Measurements from ENCODE around the gene SLC13A1.
"Not testable (repeated sequence)": the region's sequence is repeated elsewhere in the genome, so short reads cannot be mapped to it uniquely, and the experiment has no call there.

The SLC13A1 gene, protein sequence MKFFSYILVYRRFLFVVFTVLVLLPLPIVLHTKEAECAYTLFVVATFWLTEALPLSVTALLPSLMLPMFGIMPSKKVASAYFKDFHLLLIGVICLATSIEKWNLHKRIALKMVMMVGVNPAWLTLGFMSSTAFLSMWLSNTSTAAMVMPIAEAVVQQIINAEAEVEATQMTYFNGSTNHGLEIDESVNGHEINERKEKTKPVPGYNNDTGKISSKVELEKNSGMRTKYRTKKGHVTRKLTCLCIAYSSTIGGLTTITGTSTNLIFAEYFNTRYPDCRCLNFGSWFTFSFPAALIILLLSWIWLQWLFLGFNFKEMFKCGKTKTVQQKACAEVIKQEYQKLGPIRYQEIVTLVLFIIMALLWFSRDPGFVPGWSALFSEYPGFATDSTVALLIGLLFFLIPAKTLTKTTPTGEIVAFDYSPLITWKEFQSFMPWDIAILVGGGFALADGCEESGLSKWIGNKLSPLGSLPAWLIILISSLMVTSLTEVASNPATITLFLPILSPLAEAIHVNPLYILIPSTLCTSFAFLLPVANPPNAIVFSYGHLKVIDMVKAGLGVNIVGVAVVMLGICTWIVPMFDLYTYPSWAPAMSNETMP

DNA sequence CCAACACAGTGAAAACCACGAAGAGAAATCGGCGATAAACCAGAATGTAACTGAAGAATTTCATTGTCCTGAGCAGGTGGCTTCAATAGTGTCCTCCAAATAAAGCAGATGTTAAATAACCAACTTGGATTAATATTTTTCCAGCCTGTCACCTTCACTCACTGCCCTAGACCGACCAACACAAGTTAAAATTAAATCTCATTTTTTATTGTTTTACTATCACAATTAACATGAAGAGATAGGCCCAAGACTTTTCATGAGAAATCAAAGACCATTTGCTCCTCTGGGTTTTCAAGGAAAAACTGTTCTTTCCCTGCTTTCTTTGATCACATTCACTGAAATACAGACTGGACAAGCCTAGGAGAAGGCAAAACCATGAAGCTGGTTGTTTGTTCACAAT lies at the start of gene SLC13A1:
Gene SLC13A1 (minus strand): TSS at position 87 of the 400 bp plus-strand sequence. CDS start 23 bp downstream, at position 64.
- DNase-seq, result no peak

DNA sequence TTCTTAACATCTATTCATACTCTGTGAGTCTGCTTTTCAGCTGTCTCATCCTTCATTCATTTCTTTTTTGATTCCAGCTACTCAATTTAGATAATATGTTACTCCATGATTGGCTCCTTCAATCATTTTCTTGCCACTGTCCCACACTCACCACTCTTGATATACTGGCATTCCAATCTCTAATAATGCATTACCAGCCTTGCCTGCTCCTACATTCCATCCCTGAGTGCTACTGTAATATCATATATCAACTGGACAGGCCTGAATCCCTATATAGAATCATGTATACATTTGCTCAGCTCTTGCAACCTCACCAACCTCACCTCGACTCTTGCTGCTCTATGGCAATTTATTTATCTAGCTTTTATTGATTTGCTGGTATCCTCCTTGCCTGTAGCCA lies 45.0 kb upstream of the SLC13A1 start:
- no peak for DNase-seq

DNA sequence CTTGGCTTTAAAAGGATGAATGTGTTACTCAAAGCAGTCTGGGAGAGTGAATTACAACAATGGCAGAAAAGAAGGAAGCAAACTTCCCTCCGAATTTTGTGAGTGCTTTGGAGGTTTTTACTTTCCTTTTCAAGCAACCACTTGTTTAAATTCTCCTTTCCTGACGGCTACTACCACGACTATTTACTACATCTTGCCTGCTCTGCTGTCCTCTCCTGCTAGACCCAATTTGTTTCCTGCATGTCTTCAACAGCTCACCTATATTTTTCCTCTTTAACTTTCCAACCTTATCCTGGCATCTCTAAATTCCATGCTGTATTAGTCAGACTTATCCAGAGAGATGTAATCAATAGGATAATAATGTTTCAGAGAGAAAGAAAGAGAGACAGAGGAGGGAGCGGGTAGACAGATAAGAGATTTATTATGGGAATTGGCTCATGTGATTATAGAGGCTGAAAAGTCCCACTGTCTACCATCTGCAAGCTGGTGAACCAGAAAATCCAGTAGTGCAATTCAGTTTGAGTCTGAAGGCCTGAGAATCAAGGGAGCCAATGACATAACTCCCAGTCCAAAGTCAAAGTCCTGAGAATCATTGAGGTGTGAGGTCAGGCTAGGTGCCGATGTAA lies 42.8 kb upstream of the SLC13A1 start:
- DNase-seq, result no peak

DNA sequence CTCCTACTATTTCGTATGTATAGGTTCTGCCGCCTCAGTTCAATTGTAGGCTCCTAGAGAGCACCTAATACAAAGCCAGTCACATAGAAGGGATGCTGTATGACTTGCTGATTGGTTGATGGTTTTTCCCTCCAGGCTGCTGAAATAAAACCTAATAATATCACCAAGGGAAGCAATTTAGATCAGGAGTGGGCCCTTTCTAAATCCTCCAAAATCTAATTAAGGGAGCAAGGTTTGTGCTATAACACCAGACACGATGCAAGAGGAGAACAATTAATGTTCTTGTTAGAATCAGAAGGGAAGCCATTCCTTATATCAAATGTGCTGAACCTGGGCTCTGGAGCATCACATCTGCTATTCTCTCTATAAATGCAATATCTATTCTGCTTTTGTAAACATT lies 42.0 kb upstream of the SLC13A1 start:
- no peak for DNase-seq

DNA sequence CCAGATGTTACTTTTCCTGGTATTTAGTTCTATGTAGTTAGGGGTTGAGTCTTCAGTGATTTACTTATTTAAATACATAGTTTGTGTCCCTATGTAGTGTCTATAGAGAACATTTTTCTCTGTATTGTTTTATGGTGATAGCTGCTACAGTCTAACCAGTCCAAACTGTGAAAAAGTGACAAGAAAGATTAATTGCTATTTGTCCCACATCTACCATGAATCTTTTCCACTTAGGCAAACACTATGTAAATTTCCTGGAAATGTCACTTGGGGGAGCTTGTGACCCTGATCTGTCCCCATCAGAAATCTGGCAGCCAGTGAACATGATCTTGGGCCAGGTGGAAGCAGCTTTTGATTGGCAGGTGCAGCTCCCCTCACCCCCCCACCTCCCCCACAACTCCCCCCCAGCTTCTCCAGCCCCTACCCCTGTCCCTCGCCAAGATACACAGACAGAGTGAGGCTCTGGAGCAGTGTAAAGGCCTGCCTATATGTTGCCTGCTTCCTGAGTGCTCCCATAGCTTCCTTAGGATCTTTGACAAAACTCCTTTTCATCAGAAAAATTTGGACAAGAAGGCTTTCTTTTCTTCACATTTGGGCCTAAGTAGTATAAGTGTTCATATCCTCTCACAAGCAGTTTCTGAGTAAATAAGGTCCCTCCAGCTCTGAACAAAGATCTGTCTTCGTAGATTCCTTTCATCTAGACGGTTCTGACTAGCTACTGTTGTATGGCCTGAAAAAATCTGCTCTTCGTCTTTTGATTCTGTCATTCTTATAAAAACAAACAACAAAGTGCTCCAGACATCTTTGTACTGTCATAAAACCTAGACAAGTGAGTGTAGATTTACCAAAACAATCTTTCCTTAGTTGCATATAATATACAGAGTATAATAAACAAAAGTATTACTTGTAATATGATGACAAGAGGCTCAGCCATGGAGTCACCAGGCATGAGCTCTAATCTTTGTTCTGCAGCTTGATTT lies 31.5 kb upstream of the SLC13A1 start:
- no peak for DNase-seq

DNA sequence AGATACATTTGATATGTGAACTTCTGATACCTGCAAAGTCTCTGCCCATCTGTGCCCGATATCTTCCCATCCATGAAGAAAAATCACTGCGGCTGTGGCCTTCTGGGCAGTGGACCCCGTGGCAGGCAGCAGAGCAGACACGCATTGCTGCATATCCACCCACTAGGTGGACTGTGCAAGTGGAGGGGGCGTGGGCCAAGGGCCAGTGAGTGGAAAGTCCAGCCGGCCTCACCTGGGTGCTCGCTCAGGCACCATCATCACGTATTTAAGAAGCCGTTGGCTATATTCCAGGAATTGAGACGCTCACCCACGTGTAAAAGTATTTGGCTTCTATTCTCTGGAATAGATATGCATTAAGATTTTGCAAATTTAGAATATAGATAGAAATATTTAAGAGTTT lies 30.8 kb upstream of the SLC13A1 start:
- DNase-seq, result no peak

DNA sequence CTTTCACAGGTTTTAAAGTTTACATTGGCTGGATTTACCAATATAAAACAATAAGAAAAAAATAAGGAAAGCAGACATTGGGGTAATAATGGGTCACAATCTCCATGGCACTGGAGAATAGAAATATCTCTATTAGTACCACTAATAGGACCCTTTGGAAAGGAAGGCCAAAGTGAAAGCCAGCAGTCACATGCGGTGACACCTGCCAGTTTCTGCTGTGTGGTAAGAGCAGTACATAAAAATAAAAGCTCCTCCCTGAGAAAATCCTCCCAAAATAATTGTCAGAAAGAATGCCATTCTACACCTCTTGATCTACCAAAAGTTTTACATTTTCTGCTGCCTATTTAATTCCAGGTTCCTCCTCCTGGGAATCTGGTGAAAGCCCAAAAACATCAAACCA lies 30.4 kb upstream of the SLC13A1 start:
- no peak for DNase-seq

DNA sequence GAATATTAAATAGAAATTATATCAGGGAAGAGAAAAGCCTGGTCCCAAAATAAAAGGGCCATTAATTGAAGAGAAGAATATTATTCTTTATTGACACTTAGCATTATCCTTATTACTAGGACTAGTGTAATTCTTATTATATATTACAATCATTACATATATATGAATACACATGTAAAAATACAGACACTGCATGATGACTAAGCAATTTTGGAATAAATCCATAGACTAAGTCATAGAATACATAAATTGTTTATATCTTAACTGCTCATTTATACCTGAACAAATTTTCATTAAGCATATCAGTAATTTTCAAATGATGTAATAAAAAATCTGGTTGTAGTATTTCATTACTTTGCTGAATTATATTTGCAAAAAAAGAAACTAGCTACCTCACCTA lies 29.7 kb upstream of the SLC13A1 start:
- no peak for DNase-seq

DNA sequence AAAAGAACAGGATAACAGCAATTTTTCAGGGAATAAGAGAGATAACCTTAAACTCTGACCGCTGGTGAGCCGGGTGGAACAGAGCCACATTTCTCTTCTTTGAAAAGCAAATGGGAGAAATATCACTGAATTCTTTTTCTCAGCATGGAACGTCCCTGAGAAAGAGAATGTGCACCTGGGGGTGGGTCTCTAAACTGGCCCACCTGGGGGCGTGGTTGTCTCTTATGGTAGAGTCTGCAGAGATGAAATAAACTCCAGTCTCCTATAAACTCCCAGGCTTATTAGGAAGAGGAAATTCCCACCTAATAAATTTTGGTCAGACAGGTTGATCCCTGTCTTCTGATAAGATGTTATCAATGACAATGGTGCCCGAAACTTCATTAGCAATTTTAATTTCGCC lies 27.9 kb upstream of the SLC13A1 start:
- not testable (repeated sequence) for DNase-seq

DNA sequence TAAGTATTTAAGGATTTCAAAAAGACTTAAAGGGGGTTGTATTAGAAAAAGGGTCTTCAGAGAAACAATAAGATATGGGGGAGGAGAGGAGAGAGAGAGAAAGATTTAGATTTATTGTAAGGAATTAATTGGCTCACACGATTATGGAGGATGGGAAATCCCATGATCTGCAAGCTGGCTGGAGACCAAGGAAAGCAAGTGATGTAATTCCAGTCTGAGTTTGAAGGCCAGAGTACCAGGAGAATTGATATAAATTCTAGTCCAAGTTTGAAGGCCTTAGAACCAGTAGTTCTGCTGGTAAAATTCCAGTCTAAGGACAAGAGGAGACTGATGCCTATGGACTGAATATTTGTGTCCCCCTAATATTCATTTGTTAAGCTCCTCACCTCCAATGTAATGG lies 20.6 kb upstream of the SLC13A1 start:
- DNase-seq, result no peak

DNA sequence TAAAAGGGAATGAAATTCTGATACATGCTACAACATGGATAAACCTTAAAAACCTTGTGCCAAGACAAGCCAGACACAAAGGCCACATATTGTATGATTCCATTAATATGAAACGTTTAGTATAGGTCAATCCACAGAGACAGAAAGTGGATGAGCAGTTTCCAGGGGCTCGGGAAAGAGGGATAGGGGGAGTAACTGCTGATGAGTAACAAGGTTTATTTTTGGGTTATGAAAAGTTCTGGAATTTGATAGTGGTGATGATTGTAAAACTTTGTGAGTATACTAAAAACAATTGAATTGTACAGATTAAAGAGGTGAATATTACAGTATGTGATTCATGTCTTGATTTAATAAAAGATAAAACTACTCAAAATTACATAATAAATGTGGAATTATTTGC lies 19.1 kb upstream of the SLC13A1 start:
- DNase-seq, result no peak

DNA sequence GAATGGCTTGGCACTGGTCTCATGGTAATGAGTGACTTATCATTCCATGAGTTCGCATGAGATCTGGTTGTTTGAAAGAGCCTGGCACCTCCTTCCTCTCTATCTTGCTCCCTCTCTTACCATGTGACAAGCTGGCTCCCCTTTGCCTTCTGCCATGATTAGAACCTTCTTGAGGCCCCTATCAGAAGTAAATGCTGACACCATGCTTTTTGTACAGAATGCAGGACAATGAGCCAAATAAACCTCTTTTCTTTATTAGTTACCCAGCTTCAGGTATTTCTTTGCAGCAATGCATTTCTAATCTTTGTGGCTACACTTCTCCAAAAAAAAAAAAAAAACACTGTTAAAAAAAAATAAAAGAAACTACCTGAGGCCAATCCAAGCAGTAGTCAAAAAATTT lies 17.1 kb upstream of the SLC13A1 start:
- no peak for DNase-seq

DNA sequence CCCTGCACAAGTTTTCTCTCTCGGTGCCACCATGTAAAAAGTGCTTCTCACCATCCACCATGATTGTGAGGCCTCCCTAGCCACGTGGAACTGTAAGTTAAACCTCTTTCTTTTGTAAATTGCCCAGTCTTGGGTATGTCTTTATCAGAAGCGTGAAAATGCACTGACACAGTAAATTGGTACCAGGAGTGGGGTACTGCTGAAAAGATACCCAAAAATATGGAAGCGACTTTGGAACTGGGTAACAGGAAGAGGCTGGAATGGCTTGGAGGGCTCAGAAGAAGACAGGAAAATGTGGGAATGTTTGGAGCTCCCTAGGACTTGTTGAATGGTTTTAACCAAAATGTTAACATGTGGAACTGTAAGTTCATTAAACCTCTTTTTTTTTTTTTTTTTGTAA lies 15.6 kb upstream of the SLC13A1 start:
- no peak for DNase-seq

DNA sequence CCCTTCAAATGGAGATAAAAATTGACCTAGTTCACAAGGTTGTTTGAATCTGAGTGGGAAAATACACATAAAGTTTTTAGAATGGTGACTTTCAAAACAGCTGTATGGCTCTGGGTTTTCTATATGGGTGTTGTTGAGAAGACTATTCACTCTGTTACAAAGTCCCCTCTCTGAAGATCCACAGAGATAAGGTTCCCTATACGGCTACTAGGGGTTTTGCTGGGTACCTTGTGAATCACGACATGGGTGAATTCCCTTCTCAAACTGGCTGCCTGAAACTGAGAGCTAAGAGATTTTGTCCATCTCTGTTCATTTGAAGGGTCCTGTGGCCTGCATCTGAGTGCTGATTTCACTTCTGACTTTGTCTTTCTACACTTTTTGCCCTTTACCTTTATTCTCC lies 11.8 kb upstream of the SLC13A1 start:
- no peak for DNase-seq

DNA sequence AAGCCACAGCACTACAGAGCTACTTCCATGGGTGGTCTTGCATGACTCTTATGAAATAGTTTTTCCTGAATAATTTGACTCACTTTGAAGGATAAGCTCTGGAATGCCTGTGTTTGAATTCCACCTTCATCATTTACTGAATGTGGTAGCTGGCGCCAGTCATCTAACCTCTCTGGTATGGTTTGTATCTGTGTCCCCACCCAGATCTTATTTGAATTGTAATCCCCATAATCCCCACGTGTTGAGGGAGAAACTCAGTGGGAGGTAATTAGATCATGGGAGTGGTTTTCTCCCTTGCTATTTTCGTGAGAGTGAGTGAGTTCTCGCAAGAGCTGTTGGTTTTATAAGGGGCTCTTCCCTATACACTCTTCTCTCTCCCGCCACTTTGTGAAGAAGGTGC lies 11.2 kb upstream of the SLC13A1 start:
- DNase-seq, result no peak

DNA sequence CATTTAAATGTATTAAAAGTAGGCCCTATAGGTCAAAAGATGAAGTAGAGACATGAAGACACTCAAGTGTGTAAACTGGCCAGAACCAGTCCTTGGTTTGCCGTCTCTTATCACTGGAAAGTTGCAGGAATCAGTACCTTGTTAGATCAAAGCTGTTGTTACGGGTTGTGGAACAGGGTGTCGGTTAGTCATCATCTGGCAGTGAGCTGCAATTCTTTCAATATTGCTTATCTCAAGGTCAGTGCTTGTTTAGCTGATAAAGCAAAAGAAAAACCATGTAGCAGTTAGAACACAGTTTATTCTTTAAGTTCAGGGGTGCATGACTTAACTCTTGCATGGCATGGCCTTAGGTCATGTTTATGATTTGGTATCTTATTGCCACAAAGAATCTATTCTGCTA lies 10.0 kb upstream of the SLC13A1 start:
- no peak for DNase-seq

DNA sequence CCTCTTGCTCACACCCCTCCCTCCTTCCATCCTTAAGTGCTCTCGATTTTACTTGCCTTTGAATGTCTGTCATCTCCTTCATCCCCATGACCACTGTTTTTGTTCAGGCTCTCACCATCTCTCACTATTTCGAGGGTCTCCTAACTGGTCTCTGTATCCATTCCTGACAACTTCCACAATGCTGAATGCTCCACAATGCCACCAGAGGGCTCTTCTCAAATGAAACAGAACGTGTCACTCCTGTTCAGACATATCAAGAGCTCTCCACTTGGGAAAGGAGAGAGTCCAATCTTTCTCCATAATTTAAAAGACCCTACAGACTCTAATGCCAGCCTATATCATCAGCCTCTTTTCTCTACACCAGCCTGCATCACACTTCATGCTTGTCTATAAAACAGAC lies 9.0 kb upstream of the SLC13A1 start:
- DNase-seq, result no peak

DNA sequence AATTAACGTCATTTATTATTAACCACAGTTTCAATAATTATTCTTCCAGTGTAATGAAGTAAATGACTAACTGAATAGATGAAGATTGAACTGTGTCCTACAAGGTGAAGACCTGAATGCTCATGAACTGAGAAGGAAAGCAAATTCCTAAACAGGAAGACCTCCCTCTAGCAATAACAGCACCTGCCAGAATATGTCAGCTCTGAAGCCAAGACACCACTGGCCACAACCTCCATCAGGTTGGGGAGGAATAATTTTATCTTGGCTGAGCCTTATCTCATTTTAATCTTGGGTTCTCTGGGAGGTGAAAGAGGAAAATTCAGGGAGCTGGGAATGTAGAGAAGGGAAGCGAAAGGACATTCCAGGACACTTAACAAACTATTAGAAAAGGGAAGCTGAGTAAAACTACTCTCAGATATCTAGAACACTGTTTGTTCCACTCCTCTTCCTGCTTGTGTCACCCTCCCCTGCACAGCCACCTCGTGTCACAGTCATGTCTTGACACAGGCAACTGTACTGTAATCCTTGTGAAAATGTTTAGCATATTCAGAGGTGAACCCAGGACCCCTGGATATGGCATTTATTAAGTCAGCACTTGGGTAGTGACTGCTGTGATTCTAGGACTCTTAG lies 4.6 kb upstream of the SLC13A1 start:
- no peak for DNase-seq

DNA sequence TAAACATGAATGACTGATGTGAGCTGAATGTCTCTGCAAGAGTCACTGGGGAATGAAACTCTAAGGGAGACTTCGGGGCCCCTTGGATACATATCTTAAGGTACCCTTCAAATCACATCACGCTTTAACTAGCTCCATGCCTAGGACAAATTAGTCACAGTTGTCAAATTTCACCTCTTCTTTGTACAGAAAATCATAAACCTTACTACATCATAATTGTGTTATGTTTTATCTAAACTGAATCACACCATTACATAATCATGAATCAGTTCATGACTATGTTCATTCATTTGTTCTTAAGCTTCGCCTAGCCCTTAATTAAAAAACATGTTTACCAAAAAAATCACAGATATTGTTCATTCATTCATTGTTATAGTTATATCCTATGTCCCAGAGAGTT lies 2.1 kb upstream of the SLC13A1 start:
- no peak for DNase-seq

DNA sequence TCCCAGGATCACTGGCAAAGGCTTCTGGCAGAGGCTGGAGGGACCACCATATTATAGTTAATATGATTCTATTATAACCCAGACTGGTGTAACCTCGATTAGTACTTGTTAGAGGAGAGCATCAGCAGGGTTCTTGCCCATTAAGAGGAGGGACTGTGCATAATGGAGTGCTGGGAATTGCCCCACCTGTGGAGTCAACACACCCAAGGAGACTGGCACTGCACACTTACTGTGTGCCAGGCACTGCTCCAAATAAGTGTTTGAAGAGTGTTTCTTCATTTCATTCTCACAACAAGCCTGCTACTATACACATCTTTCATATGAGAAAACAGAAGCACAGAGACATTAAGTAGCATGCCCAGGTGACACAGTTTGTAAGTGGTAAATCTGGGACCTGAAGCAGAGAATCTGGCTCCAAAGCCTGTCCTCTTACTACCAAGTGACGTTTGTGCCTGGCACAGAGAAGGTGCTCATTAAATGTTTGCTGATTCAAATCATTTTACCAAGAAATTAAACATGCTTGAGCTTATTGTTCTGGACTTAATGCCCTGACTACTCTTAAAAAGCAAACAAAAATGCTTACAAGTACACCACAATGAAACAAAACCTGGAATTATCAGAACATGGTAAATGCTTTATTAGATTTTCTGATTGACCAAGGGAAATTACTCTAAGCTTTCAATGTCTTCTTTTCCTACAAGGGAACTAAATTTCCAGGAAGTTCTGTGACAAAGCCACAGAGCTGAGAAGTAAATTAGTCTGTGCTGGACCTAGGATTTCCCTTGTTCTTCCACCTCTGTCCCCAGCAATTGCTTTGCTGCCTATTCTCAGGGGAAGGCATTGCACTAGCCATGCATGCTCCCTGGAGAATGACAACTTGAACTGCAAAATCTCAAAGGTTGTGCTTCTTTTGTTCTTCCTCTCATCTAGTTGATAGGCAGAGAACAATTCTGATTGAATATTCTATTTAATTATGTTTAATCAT lies 809 bp downstream of the SLC13A1 start:
- DNase-seq, result no peak

DNA sequence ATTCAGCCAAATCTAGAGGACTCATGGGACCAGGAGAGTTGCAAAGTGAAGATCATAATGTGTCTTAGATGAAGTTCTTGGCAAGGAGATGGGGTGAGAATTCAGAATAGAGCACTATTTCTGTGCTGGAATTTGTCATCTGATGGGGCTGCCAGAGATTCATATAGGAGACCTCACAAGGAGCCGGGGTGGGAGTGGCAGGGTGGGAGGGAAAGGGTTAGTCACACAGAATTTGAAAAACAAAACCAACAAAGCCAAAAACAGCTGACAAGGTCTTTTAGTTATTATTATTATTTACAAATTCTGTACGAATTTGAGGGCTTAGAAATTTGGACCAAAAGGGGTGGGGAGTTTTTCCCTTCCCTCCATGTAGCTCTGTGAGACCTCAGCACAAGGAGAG lies 1.7 kb downstream of the SLC13A1 start:
- no peak for DNase-seq

All from suppressor macrophage treated with lipopolysaccharide for 1 hour (primary cell).